Epithelial cell of esophagus (primary cell): ENCODE data around the gene STK10.
"Not testable (repeated sequence)": the region's sequence is repeated elsewhere in the genome, so short reads cannot be mapped to it uniquely, and the experiment has no call there.

ENCODE experiments used
- DNase-seq: peaks from one replicate; pipeline ENCODE4 v3.0.0; 2010; ENCODE audit warnings: low read depth
- H3K4me3 ChIP-seq: 2 replicates; pipeline ENCODE4 v1.5.1; 2011; ENCODE audit warnings: mild to moderate bottlenecking, low read length, control low read depth
- TF ChIP-seq, protein P1 (sequence below): IDR thresholded peaks from 2 replicates; pipeline ENCODE4 v1.5.1; 2011; ENCODE audit warnings: low read depth, mild to moderate bottlenecking, low read length, control low read depth, inconsistent platforms; ENCODE audit not compliant: insufficient read depth; ENCODE audit errors: missing control alignments

STK10 gene

DNA sequence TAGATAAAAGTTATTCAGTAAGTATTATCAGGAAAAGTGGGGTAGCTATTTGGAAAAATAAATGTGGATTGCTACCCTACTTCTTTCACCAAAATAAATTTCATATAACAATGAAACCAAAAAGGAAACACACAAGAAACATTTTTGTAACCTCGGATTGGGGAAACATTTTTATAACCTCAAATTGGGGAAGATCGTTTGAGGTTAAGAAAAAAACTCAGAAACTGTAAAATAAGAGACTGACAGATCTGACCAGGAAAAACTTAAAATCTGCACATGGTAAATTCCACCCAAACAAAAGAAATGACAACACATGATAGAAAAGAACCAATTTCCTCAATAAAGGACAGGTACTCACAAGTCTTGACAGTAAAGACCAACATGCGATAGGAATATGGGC, 19.5 kb upstream of the STK10 start:
- no peak overlapping the region for H3K4me3 ChIP-seq
- no peak for DNase-seq
- TF ChIP-seq, protein P1, sequence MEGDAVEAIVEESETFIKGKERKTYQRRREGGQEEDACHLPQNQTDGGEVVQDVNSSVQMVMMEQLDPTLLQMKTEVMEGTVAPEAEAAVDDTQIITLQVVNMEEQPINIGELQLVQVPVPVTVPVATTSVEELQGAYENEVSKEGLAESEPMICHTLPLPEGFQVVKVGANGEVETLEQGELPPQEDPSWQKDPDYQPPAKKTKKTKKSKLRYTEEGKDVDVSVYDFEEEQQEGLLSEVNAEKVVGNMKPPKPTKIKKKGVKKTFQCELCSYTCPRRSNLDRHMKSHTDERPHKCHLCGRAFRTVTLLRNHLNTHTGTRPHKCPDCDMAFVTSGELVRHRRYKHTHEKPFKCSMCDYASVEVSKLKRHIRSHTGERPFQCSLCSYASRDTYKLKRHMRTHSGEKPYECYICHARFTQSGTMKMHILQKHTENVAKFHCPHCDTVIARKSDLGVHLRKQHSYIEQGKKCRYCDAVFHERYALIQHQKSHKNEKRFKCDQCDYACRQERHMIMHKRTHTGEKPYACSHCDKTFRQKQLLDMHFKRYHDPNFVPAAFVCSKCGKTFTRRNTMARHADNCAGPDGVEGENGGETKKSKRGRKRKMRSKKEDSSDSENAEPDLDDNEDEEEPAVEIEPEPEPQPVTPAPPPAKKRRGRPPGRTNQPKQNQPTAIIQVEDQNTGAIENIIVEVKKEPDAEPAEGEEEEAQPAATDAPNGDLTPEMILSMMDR, result no peak

DNA sequence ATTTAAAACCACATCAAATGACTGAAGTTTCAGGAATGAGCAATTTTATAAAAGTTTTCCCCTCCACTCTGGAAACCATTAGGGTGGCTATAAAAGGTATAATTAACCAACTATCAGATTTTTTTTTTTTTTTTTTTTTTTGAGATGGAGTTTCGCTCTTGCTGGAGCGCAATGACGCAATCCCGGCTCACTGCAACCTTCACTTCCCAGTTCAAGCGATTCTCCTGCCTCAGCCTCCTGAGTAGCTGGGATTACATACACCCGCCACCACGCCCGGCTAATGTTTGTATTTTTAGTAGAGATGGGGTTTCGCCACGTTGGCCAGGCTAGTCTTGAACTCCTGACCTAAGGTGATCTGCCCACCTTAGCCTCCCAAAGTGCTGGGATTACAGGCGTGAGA, 18.0 kb upstream of the STK10 start:
- H3K4me3 ChIP-seq, DNase-seq: not testable (repeated sequence)

- no peak overlapping the region for H3K4me3 ChIP-seq
- no peak for DNase-seq
- TF ChIP-seq, protein P1, result no peak
Measured at GRCh38 chr5:172200476-172200875, 12.5 kb upstream of the STK10 start.

GRCh38 chr5:172199446-172199845, 11.4 kb upstream of the STK10 start:
- H3K4me3 ChIP-seq, result no peak overlapping the region
- no peak for DNase-seq
- TF ChIP-seq, protein P1, result no peak

- H3K4me3 ChIP-seq, DNase-seq: not testable (repeated sequence)
Measured at GRCh38 chr5:172197775-172198174, 9.8 kb upstream of the STK10 start.

GRCh38 chr5:172194985-172195774, 7.2 kb upstream of the STK10 start:
- no peak overlapping the region for H3K4me3 ChIP-seq
- DNase-seq, result no peak
- TF ChIP-seq, protein P1, result no peak

DNA sequence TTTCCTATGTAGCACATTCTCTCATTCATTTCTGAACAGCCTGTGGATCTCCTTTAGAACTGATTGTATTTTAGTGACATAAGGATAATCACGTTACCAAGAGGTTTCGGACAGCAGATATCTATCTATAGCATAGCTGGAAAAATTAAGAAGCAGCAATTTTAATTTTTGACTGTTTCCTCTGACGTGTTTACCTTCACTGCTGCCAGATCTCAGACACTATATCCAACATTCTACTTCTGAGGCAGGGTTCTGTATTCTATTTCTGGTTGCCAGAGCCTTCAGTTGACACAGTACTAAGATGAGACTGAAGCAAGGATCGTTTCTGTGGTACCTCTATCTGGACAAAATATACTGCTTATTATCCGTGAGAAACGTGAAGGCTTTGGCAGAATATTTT, 5.8 kb upstream of the STK10 start, which contains the start of gene EFCAB9:
TSS of gene EFCAB9 (plus strand) at position 301 of the 400 bp plus-strand sequence. CDS start at position 302, 1 bp downstream.
- DNase-seq, result no peak
- TF ChIP-seq, protein P1, result no peak
- H3K4me3 ChIP-seq, result no peak within 1 kb of the TSS

DNA sequence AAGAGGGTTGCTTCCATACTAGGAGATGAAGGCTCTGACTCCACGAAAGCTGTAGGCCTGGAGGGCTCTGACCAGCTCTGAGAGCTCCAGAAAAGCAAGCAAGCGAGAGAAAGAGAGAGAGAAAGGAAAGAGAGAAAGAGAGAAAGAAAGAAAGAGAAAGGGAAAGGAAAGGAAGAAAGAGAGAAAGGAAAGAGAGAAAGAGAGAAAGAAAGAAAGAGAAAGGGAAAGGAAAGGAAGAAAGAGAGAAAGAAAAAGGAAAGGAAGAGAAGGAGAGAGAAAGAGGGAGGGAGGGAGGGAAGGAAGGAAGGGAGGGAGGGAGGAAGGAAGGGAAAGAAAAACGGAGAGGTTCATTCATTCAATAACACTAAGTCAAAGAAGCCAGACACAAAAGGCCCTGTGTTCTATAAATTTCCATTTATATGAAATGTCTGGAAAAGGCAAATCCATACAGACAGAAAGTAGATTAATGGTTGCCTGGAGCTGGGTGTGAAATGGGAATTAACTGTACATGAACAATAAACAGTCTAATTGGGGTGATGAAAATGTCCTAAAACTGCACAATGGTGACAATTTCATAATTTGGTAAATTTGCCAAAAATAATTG, 1.8 kb upstream of the STK10 start:
- no peak overlapping the region for H3K4me3 ChIP-seq
- TF ChIP-seq, protein P1, result no peak
- no peak for DNase-seq
